GM19463 (cell line): ENCODE data around the gene AAMDC.
A peak's percentile ranks its signal among the peaks of the same experiment; 100 is the strongest.
"Not testable (repeated sequence)": the region's sequence is repeated elsewhere in the genome, so short reads cannot be mapped to it uniquely, and the experiment has no call there.

Experiments used
- ATAC-seq: cut with Tn5 transposase; IDR thresholded peaks from one replicate; pipeline ENCODE4 v1.9.1; 2021; ENCODE audit warnings: mild to moderate bottlenecking, moderate library complexity; ENCODE audit not compliant: unreplicated experiment

Gene AAMDC

DNA sequence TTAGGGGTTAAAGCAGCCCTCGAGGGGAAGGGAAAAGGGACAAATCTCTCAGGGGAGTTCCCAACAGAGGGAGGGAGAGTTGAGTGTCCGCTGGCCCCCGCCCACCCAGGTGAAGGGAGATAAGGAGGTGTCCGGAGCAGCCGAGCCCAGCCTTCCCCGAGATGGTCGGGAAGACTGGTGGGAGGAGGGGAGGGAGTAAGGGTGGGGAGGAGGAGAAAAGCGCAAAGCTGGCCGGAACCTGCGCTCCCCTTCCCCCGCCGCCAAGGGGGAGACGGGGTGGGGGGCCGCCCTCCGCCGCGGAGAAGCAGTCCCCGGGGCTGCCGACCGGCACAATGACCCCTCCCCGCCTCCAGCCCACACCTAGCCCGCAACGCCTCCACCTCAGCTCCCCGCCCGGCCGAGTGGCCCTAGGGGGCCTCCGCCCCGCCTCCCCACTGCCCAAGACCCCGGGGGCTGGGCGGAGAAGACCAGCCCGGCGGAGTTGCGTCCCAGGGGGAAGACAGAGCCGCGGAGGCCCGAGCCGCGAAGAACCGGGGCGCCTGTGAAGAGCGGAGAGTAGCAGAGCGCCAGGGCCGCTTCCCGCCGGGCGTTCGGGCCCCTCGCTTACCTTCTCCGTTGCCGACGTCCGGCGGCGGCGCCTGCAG, 901 bp upstream of the AAMDC start:
- ATAC-seq = peak; percentile 7

GRCh38 chr11:77821349-77821851, 456 bp downstream of the AAMDC start:
- ATAC-seq = no peak

DNA sequence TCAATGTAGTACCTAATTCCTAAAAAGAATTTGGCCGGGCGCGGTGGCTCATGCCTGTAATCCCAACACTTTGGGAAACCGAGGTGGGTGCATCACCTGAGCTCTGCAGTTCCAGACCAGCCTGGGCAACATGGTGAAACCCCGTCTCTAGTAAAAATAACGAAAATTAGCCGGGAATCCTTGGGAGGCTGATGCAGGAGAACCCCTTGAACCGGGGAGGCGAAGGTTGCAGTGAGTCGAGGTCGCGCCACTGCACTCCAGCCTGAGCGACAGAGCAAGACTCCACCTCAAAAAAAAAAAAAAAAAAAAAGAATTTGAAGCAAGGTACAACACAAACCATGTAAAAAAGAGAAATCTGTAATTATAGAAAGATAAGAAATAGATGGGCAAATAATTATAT, 1.2 kb downstream of the AAMDC start:
- ATAC-seq = not testable (repeated sequence)

GRCh38 chr11:77823775-77824174, 2.8 kb downstream of the AAMDC start:
- ATAC-seq = no peak

GRCh38 chr11:77828926-77829325, 8.0 kb downstream of the AAMDC start:
- ATAC-seq = no peak

- ATAC-seq = no peak
Observed at GRCh38 chr11:77833302-77833701, 12.4 kb downstream of the AAMDC start.

DNA sequence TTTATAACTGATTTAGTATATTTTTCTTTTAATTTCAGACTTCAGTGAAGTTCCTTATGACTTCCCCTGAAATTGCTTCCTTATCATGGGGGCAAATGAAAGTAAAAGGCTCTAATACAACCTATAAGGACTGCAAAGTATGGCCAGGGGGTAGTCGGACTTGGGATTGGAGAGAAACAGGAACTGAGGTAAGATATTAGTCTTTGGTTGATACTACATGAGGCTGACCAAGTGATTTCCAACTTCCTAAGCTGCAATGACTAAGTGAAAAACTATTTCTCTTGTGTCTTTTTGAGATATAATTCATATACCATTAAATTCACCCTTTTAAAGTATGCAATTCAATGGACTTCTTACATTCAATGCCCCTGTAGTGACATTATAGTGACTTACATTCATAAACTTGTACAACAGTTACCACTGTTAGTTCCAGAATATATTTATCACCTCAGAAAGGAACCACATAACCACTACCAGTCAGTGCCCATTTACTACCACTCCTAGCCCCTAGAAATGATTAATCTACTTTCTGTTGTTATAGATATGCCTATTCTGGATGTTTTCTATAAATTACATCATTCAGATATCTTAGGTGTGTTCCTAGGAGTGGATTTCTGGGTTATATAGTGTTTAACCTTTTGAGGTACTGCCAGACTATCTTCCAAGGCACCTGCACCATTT, 21.6 kb downstream of the AAMDC start:
- no peak for ATAC-seq

DNA sequence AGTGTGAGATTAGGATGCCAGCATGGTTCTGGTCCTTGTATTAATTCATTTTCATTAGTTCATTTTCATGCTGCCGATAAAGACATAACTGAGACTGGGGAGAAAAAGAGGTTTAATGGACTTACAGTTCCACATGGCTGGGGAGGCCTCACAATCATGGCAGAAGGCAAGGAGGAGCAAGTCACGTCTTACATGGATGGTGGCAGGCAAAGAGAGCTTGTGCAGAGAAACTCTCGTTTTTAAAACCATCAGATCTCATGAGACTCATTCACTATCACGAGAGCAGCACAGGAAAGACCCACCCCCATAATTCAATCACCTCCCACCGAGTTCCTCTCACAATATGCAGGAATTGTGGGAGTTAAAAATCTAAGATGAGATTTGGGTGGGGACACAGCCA, 22.8 kb downstream of the AAMDC start:
- ATAC-seq = not testable (repeated sequence)

DNA sequence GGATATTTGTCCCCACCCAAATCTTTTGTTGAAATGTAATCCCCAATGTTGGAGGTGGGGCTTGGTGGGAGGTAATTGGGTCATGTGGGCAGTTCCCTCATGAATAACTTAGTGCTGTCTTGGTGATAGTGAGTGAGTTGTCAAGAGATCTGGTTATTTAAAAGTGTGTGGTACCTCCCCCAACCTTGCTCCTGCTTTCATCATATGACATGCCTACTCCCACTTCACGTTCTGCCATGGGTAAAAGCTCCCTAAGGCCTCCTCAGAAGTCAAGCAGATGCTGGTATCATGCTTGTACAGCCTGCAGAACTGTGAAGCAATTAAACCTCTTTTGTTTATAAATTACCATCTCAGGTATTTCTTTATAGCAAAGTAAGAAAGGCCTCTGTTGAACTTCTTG, 30.6 kb downstream of the AAMDC start:
- no peak for ATAC-seq

DNA sequence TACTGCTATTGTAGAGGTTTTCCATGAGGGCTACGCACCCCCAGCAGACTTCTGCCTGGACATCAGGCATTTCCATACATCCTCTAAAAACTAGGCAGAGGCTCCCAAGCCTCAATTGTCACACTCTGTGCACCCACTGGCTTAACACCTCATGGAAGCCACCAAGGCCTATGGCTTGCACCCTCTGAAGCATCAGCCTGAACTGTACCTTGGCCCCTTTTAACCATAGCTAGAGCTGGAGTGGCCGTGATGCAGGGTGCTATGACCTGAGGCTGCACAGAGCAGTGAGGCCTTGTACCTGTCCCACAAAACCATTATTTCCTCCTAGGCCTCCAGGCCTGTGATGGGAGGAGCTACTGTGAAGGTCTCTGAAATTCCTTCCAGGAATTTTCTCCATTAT, 33.9 kb downstream of the AAMDC start:
- no peak for ATAC-seq

DNA sequence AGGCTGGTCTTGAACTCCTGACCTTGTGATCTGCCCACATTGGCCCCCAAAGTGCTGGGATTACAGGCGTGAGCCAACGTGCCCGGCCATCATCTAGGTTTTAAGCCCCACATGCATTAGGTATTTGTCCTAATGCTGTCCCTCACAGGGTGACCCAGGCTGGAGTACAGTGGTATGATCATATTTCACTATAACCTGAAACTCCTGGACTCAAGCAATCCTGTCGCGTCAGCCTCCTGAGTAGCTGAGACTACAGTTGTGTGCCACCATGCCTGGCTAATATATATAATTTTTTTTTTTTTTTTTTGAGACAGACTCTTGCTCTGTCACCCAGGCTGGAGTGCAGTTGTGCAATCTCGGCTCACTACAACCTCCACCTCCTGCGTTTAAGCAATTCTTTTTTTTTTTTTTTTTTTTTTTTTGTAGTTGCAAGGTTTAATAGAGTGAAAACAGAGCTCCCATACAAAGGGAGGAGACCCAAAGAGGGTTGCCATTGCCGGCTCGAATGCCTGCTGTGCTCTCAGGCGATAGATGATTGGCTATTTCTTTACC, 37.0 kb downstream of the AAMDC start:
- not testable (repeated sequence) for ATAC-seq

- not testable (repeated sequence) for ATAC-seq
Observed at GRCh38 chr11:77861444-77861843, 40.5 kb downstream of the AAMDC start.

- ATAC-seq = no peak
Observed at GRCh38 chr11:77865805-77866204, 44.9 kb downstream of the AAMDC start.

DNA sequence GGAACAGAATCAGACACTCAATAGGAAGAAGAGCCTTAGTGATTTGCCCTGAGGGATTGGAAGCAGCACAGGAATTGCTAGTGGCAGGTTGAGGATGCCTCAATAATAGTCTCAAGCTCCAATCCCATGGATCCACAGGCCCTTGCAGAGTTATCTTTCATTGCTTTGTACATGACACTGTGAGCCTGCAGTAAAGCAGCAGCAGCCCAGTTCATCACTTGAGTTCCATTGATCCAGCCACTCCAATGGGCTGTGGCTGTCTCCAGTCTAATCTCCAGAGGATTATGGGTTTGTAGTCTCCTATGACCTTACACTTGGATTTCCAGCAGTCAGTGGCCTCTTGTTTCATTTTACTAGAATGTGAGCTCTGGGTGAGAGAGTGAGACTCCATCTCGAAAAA, 45.4 kb downstream of the AAMDC start:
- ATAC-seq = no peak

DNA sequence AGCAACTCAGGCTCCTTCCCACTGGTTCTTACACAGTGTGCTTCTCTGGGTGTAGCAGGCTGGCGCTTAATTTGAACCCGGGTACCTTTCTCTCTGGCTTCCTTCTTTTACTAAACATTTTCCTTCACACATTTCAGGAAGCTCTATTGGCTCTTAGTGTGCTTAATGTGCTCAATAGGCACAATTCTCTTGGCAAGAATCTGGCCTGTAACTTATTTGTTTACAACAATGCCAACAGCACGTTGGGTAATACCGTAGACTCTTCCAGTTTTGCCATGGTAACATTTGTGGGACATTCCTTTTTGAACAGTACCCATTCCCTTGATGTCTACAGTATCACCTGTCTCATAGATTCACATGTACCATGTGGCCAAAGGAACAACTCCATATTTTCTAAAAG, 47.8 kb downstream of the AAMDC start:
- no peak for ATAC-seq

GRCh38 chr11:77871855-77872254, 50.9 kb downstream of the AAMDC start:
- ATAC-seq = no peak

GRCh38 chr11:77873345-77873744, 52.4 kb downstream of the AAMDC start:
- ATAC-seq = no peak

DNA sequence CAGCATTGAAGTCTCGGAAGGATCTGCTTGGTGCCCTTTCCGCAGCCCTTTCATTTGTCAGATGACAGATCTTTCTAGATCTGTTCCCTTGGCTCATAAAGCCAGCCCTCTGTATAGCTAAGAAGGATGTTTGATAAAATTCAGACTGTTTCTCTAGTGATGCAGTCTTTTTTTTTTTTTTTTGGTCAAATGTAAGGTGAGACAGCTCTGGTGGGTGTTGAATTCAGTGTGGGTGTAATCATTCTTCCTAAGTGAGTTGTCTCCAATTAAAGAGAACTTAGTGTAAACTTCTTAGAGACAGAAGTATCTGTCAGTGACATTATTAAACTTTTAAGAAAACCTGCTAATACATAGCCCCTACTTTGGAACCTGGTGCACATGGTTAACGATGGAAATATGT, 53.3 kb downstream of the AAMDC start:
- no peak for ATAC-seq

- no peak for ATAC-seq
Observed at GRCh38 chr11:77876045-77876444, 55.1 kb downstream of the AAMDC start.

DNA sequence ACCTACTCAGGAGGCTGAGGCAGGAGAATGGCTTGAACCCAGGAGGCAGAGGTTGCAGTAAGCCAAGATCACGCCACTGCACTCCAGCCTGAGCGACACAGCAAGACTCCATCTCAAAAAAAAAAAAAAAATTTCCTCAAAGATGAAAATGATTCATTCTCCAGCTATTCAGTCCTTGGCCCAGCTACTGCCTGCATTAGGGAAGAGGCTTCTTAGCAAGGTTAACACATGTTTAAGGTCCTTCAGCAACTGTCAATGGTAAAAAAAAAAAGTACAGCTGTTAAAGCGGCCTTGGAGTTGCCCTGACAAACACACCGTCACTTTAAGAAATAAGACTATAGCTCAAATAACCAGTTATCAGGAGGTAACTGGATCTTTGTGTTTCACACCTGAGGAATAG, 57.3 kb downstream of the AAMDC start:
- ATAC-seq = not testable (repeated sequence)

- peak; percentile 68 for ATAC-seq
Observed at GRCh38 chr11:77879218-77879617, 58.3 kb downstream of the AAMDC start.

GRCh38 chr11:77882396-77882795, 61.5 kb downstream of the AAMDC start:
- no peak for ATAC-seq
